ENCODE measurements around the gene ZNF138. TPM values are rescaled to one million over a fixed set of nuclear protein-coding genes. Genes with fewer than 3 reads are reported as not detected.

ZNF138 gene
- polyA plus RNA-seq (2013, experiment 1 of 2): 20.2 TPM
- polyA plus RNA-seq (2013, experiment 2 of 2): 21.6 TPM

- Histone ChIP-seq H2BK5ac (ENCODE audit: low read length) (no peak within 1 kb of the TSS), H3K9ac (ENCODE audit: low read depth, low read length, poor library complexity) (peak within 1 kb of the TSS; percentile 88), H3K79me1 (ENCODE audit: low read depth, low read length) (no peaks in the 10 kb centered on the region), H2BK15ac (ENCODE audit: low read length) (no peak within 1 kb of the TSS), H4K8ac (ENCODE audit: low read depth, low read length) (no peak within 1 kb of the TSS), H3K4me3 (ENCODE audit: low read length in 2 of 2) (peak within 1 kb of the TSS; percentile 98 to 99), H3K4me1 (ENCODE audit: control insufficient read depth in 2 of 2, insufficient read depth in 1 of 2, low read depth in 1 of 2, low read length in 2 of 2) (peaks cover 2 to 3% of the 10 kb centered on the region in 2 donors), H3K23ac (ENCODE audit: low read depth, low read length, poor library complexity) (peak within 1 kb of the TSS; percentile 50), H3K4ac (ENCODE audit: low read length) (peak within 1 kb of the TSS; percentile 53), H2BK120ac (ENCODE audit: low read depth, low read length) (no peak within 1 kb of the TSS), H3K14ac (ENCODE audit: low read length) (peak within 1 kb of the TSS; percentile 94), H3K18ac (ENCODE audit: low read length) (peak within 1 kb of the TSS; percentile 87), H4K91ac (ENCODE audit: low read depth, low read length, poor library complexity) (no peak within 1 kb of the TSS), H3K36me3 (replicated peaks in 1 of 2; ENCODE audit: control insufficient read depth in 2 of 2, insufficient read depth in 2 of 2, low read length in 2 of 2) (peaks cover 0 to 37% of the 10 kb centered on the region in 2 donors), H2AFZ (ENCODE audit: low read length) (peak within 1 kb of the TSS; percentile 87), H3K4me2 (ENCODE audit: insufficient read depth, low read length, poor library complexity, severe bottlenecking) (peak within 1 kb of the TSS; percentile 62), H2BK12ac (ENCODE audit: low read length) (no peak within 1 kb of the TSS), H3K27me3 (ENCODE audit: control insufficient read depth in 3 of 3, insufficient read depth in 3 of 3, low read depth in 1 of 3, low read length in 3 of 3) (no peaks in the 10 kb centered on the region), H3K9me3 (replicated peaks in 1 of 2; ENCODE audit: control insufficient read depth in 2 of 2, insufficient read depth in 1 of 2, low read depth in 1 of 2, low read length in 2 of 2) (peaks cover 1 to 18% of the 10 kb centered on the region in 2 donors), H3K27ac (replicated peaks; ENCODE audit: low read length) (peak within 1 kb of the TSS; percentile 88), H2AK5ac (ENCODE audit: low read depth, low read length) (peak within 1 kb of the TSS; percentile 63)
- no CpG with 5 or more reads among the region's 32 CpGs for WGBS, 2 donors (ENCODE audit: extremely low coverage in 2 of 2, insufficient read length in 2 of 2, insufficient replicate concordance in 1 of 2)
- peak; percentile 93 for DNase-seq (ENCODE audit: low spot score)
Observed at GRCh38 chr7:64794171-64794844, at the start of gene ZNF138. ZNF138 (plus strand) TSS chr7:64794428; CDS start chr7:64794569, 141 bp downstream.

DNA sequence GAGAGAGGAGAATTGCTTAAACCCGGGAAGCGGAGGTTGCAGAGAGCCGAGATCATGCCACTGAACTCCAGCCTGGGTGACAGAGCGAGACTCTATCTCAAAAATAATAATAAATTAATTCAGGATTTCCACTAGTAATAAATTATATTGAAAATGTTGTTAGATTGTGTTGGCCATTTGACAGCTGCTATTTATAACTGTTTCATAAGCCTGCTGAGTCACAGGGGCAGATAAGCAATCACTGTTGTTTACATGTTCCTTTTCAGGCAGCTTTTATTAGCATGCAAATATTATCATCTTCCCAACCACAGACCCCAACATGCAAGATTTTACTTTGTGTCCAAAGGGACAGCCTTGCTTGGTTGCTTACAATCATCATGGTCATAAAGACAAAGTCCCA, 49.5 kb upstream of the ZNF138 start:
- Histone ChIP-seq H3K79me1 (ENCODE audit: low read depth, low read length) (no peaks in the 10 kb centered on the region), H3K27ac (replicated peaks; ENCODE audit: low read length) (no peak overlapping the region), H2BK15ac (ENCODE audit: low read length) (no peak overlapping the region), H3K4me2 (ENCODE audit: insufficient read depth, low read length, poor library complexity, severe bottlenecking) (no peak overlapping the region), H2AK5ac (ENCODE audit: low read depth, low read length) (no peak overlapping the region), H3K18ac (ENCODE audit: low read length) (no peak overlapping the region), H4K91ac (ENCODE audit: low read depth, low read length, poor library complexity) (no peak overlapping the region), H3K36me3 (replicated peaks in 1 of 2; ENCODE audit: control insufficient read depth in 2 of 2, insufficient read depth in 2 of 2, low read length in 2 of 2) (no peaks in the 10 kb centered on the region), H3K23ac (ENCODE audit: low read depth, low read length, poor library complexity) (no peak overlapping the region), H3K4ac (ENCODE audit: low read length) (no peak overlapping the region), H4K8ac (ENCODE audit: low read depth, low read length) (no peak overlapping the region), H2BK5ac (ENCODE audit: low read length) (no peak overlapping the region), H3K9me3 (replicated peaks in 1 of 2; ENCODE audit: control insufficient read depth in 2 of 2, insufficient read depth in 1 of 2, low read depth in 1 of 2, low read length in 2 of 2) (peaks cover 0 to 5% of the 10 kb centered on the region in 2 donors), H2BK120ac (ENCODE audit: low read depth, low read length) (no peak overlapping the region), H2BK12ac (ENCODE audit: low read length) (no peak overlapping the region), H2AFZ (ENCODE audit: low read length) (no peak overlapping the region), H3K14ac (ENCODE audit: low read length) (no peak overlapping the region), H3K27me3 (ENCODE audit: control insufficient read depth in 3 of 3, insufficient read depth in 3 of 3, low read depth in 1 of 3, low read length in 3 of 3) (no peaks in the 10 kb centered on the region), H3K4me3 (ENCODE audit: low read length in 2 of 2) (no peak overlapping the region), H3K9ac (ENCODE audit: low read depth, low read length, poor library complexity) (no peak overlapping the region), H3K4me1 (ENCODE audit: control insufficient read depth in 2 of 2, insufficient read depth in 1 of 2, low read depth in 1 of 2, low read length in 2 of 2) (no peaks in the 10 kb centered on the region)
- no peak for DNase-seq (ENCODE audit: low spot score)
- no CpG with 5 or more reads among the region's 4 CpGs for WGBS, 2 donors (ENCODE audit: extremely low coverage in 2 of 2, insufficient read length in 2 of 2, insufficient replicate concordance in 1 of 2)

- Histone ChIP-seq H3K4me2 (ENCODE audit: insufficient read depth, low read length, poor library complexity, severe bottlenecking) (no peak overlapping the region), H3K9me3 (replicated peaks in 1 of 2; ENCODE audit: control insufficient read depth in 2 of 2, insufficient read depth in 1 of 2, low read depth in 1 of 2, low read length in 2 of 2) (peaks cover 0 to 7% of the 10 kb centered on the region in 2 donors)
- no peak for DNase-seq (ENCODE audit: low spot score)
Observed at GRCh38 chr7:64747802-64748201, 46.4 kb upstream of the ZNF138 start.

DNA sequence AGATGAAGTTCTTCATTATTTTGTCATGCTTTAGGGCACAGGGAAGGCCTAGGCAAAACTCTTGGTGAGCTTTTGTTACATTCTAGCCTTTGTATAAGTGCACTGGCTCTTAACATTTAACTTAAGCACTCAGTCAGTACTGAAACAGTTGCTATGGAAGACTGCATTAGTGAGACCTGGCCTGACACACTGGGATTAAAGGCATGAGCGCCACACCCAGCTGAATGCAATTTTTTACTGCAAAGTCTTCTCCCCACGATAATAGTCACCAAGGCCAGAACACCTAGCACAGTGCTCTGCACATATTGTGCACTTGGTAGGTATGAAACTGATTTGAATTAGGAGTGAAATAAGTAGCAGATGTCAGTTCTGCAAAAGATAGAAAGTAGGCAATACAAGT, 41.2 kb upstream of the ZNF138 start:
- DNase-seq (ENCODE audit: low spot score): no peak
- no peak overlapping the region for H3K27ac ChIP-seq (replicated peaks; ENCODE audit: low read length)
- no peaks in the 10 kb centered on the region for H3K36me3 ChIP-seq (replicated peaks in 1 of 2; ENCODE audit: control insufficient read depth in 2 of 2, insufficient read depth in 2 of 2, low read length in 2 of 2)
- WGBS, 2 donors (ENCODE audit: extremely low coverage in 2 of 2, insufficient read length in 2 of 2, insufficient replicate concordance in 1 of 2): no CpG with 5 or more reads among the region's 2 CpGs
- H4K8ac ChIP-seq (ENCODE audit: low read depth, low read length): no peak overlapping the region
- no peak overlapping the region for H2AK5ac ChIP-seq (ENCODE audit: low read depth, low read length)
- H4K91ac ChIP-seq (ENCODE audit: low read depth, low read length, poor library complexity): no peak overlapping the region
- no peak overlapping the region for H3K18ac ChIP-seq (ENCODE audit: low read length)
- no peak overlapping the region for H3K4ac ChIP-seq (ENCODE audit: low read length)
- no peak overlapping the region for H2BK12ac ChIP-seq (ENCODE audit: low read length)
- H2BK15ac ChIP-seq (ENCODE audit: low read length): no peak overlapping the region
- no peak overlapping the region for H3K14ac ChIP-seq (ENCODE audit: low read length)
- no peak overlapping the region for H2BK5ac ChIP-seq (ENCODE audit: low read length)
- H3K9ac ChIP-seq (ENCODE audit: low read depth, low read length, poor library complexity): no peak overlapping the region
- H3K4me1 ChIP-seq (ENCODE audit: control insufficient read depth in 2 of 2, insufficient read depth in 1 of 2, low read depth in 1 of 2, low read length in 2 of 2): no peaks in the 10 kb centered on the region
- H3K23ac ChIP-seq (ENCODE audit: low read depth, low read length, poor library complexity): no peak overlapping the region
- no peak overlapping the region for H2BK120ac ChIP-seq (ENCODE audit: low read depth, low read length)
- H3K9me3 ChIP-seq (replicated peaks in 1 of 2; ENCODE audit: control insufficient read depth in 2 of 2, insufficient read depth in 1 of 2, low read depth in 1 of 2, low read length in 2 of 2): peaks cover 0 to 9% of the 10 kb centered on the region in 2 donors
- no peaks in the 10 kb centered on the region for H3K79me1 ChIP-seq (ENCODE audit: low read depth, low read length)
- H2AFZ ChIP-seq (ENCODE audit: low read length): no peak overlapping the region
- no peaks in the 10 kb centered on the region for H3K27me3 ChIP-seq (ENCODE audit: control insufficient read depth in 3 of 3, insufficient read depth in 3 of 3, low read depth in 1 of 3, low read length in 3 of 3)
- no peak overlapping the region for H3K4me3 ChIP-seq (ENCODE audit: low read length in 2 of 2)
- no peak overlapping the region for H3K4me2 ChIP-seq (ENCODE audit: insufficient read depth, low read length, poor library complexity, severe bottlenecking)

More at GRCh38 chr7:64747802-64748201, 46.4 kb upstream of the ZNF138 start:
- no peaks in the 10 kb centered on the region for H3K27me3 ChIP-seq (ENCODE audit: control insufficient read depth in 3 of 3, insufficient read depth in 3 of 3, low read depth in 1 of 3, low read length in 3 of 3)
- no peak overlapping the region for H3K4me3 ChIP-seq (ENCODE audit: low read length in 2 of 2)
- no peak overlapping the region for H2BK12ac ChIP-seq (ENCODE audit: low read length)
- H3K4me1 ChIP-seq (ENCODE audit: control insufficient read depth in 2 of 2, insufficient read depth in 1 of 2, low read depth in 1 of 2, low read length in 2 of 2): no peaks in the 10 kb centered on the region
- no peak overlapping the region for H3K27ac ChIP-seq (replicated peaks; ENCODE audit: low read length)
- H2AFZ ChIP-seq (ENCODE audit: low read length): no peak overlapping the region
- no peak overlapping the region for H3K4ac ChIP-seq (ENCODE audit: low read length)
- H2AK5ac ChIP-seq (ENCODE audit: low read depth, low read length): no peak overlapping the region
- no peak overlapping the region for H3K18ac ChIP-seq (ENCODE audit: low read length)
- no peaks in the 10 kb centered on the region for H3K36me3 ChIP-seq (replicated peaks in 1 of 2; ENCODE audit: control insufficient read depth in 2 of 2, insufficient read depth in 2 of 2, low read length in 2 of 2)
- no peaks in the 10 kb centered on the region for H3K79me1 ChIP-seq (ENCODE audit: low read depth, low read length)
- H2BK5ac ChIP-seq (ENCODE audit: low read length): no peak overlapping the region
- H2BK15ac ChIP-seq (ENCODE audit: low read length): no peak overlapping the region
- no peak overlapping the region for H3K14ac ChIP-seq (ENCODE audit: low read length)
- H3K9ac ChIP-seq (ENCODE audit: low read depth, low read length, poor library complexity): no peak overlapping the region
- H4K91ac ChIP-seq (ENCODE audit: low read depth, low read length, poor library complexity): no peak overlapping the region
- H2BK120ac ChIP-seq (ENCODE audit: low read depth, low read length): no peak overlapping the region
- no peak overlapping the region for H3K23ac ChIP-seq (ENCODE audit: low read depth, low read length, poor library complexity)
- no peak overlapping the region for H4K8ac ChIP-seq (ENCODE audit: low read depth, low read length)

Measured in neuronal stem cell (in vitro differentiated cells).